Activated effector memory CD4-positive, alpha-beta T cell treated with anti-CD3 and anti-CD28 coated beads, Interleukin-2, amount 50 U/mL, for 16 hours (primary cell): ENCODE results near the gene CSNK1D.

Experiments used
- DNase-seq: peaks from one replicate; pipeline ENCODE4 v3.0.0-alpha.2; 2020

The CSNK1D gene

DNA sequence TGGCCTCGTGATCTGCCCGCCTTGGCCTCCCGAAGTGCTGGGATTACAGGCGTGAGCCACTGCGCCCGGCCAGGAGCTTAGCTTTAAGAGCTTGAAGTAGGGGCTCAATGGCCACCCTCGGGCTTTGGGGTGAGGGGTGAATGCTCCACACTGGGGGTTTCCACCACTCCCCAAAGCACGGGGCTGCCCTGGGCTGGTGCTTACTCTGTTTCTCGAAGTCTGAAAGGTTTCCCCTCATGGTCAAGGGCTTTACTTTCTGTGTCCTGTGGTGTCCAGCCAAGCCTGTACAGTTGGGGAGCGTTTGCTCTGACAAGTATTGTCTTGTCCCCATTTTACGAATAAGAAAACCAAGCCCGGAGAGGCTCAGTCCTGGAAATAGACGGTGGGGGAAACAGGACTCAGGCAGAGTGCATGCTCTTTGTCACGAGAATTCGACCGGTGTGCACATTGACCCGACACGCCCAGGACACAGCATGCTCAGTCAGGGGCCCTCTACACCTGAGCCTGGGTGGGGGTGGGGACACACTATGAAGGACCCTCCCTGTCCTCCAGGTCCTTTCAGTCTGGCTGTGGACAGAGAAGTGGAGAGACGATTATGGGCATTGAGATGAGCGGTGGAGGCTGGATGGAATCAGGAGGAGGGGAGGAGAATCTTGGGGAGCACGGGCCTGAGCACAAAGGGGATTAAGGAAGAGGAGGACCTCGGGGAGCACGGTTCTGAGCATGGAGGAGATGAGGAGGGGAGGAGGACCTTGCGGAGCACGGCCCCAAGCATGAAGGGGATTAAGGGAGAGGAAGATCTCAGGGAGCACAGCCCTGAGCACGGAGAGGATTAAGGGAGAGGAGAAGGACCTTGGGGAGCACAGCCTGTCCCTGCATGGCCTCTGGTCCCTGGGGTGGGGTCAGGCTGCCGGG lies 36.4 kb upstream of the CSNK1D start:
- DNase-seq = no peak

DNA sequence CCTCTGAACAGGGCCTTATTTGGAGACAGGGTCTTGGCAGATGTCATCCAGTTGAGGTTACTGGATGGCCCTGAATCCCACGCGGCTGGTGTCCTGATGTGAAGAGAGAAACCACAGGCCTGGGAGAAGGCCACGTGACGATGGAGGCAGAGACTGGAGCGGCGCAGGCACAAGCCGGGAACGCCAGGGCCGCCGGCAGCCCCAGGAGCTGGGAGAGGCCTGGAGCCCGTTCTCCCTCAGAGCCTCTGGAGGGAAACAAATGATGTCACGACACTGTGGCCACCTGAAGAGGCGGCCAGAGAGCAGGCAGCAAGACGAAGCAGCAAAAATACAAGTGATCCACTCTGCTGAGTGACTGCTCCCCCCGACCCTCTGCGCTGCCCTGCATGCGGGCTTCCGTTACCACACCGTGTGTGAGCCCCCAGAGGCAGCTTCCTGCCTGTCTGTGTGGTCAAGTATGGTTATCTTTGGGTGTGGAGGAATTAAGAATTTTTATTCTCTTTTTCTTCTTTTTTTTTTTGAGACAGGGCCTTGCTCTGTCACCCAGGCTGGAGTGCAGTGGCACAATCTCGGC lies 32.3 kb upstream of the CSNK1D start:
- DNase-seq = no peak

DNA sequence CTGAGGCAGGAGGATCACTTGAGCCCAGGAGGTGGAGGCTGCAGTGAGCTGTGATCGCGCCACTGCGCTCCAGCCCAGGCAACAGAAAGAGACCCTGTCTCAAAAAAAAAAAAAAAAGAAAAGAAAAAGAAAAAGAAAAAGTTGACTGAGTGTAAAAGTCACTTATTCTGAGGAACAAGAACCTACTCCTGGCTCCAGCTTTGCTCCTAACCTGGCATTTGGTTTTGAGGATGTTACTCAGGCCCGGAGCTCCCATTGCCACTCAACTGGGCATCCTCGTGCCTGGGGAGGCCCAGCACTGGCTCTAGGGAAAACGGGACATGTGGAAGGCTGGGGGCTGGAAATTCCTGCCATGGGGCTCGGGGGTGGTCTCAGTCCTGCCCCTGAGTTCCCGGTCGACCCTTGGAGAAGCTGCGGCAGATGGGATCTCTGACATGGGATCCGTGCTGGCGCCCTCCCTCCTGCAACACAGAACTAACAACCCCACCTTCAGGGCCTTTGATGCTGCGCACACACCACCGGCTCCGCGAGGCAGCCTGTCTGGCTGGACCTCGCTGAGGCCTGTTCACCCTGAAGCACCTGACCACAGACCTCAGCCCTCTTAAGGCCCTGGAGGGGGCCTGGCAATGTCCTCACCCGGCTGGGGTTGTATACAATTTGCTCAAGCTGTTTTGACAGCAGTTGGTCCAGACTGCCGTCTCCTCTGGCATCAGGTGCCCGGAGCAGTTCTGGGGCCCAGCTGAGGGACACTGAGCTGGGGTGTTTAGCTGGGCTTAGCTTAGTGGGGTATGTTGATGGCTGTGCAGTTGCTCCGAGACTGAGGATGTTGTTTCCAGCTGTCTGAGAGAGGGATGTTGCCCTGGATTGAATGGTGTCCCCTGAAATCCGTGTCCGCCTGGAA lies 31.6 kb upstream of the CSNK1D start:
- no peak for DNase-seq

DNA sequence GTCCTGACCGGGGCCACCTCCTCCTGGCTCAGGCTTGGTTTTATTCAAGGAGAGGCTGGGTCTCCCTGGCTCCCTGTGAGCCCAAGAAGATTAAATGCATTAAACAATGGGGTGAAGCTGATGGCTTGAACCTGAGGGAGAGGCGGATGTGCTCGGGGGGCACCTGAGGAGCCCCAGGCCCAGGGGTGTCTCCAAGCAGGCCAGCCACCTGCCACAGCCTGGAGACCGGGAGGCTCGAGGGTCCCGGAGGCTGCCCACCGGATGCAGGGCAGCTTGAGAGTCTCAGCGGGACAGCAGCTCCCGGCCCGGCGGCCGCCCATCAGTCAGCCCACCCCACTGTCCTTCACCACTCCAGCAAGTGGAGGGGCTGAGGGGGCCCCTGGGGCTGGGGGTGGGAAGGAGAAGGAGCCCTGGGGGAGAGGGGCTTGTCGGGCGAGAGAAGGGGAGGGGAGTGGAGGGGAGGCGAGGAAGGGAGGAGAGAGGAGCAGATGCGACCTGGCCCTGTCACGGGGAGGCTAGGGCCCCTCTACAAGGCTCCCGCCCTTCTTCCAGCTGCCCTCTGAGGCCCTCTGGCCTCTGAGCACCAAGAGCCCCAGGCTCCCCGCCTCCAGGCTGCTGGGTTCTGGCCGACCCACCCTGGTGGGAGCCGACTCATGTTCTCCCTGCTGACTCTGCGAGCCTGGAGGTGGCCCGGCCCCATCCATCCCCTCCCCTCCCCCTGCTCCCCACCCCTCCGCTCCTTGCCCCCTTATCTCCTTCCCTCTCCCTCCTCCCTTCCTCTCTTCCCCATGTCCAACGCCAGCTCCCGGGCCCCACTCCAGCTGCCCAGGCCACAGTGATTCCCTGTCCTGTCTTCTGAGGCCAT lies 30.7 kb upstream of the CSNK1D start:
- DNase-seq = no peak

DNA sequence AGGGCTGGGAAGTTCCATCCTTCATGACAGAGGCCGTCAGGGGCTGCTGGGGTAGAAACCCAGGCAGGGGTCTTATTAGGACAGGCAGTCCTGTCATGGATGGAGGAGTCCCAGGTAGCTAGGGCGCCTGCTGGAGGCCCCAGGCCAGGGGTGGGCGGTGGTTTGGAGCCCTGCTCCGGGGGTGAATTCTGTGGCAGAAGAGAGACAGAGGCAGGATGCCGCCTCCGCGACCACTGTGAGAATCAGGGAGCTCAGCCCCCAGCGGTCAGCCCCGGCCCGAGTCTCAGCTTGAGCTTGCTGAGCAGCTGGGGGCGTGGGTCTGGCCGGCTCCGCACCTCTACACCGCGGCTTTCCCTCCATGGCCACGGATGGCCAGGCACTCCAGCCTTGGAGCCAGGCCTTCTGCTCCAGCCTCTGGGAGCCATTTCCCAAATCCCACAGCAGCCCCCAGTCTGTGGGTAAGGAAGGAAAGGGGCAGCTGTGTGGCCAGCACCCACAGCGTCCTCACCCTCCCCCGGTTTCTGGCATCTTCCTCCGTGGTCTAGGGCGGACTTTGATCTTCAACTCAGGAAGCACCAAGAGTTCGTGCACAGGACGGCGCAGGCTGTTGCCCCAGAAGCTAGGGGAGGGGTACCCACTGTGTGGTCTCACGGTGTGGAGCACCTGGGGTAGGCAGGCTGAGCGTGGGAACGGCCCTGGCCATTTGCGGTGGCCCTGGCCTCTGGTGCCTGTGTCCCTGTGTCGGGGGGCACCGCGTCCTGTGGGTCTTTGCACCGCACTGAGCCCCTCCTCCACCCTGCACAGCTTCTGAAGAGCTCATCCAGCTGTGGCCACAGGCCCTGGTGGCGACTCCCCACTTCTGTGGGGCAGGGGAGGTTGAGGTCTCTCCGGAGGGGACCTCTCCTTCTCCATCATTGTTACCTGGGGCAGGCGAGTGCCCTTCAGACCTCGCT lies 29.8 kb upstream of the CSNK1D start:
- DNase-seq = peak; percentile 78

DNA sequence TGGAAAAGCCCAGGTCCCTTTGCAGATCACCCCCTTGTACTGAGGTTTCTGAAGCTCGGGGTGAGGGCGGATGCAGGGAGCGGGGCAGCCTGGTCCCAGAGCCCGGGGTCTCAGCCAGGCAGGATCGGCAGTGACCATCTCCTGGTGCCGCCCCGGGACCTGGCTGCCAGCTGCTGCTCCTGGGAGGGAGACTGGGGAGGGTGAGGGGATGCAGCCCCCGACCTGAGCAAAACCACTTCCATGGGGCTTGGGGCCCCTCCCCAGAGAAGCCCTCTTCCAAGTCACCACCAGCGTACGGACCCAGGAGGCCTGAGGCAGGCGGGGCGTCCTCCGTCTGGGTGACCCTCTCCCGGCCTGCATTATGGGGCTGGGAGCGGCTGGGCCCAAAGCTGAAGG lies 29.1 kb upstream of the CSNK1D start:
- DNase-seq = no peak

DNA sequence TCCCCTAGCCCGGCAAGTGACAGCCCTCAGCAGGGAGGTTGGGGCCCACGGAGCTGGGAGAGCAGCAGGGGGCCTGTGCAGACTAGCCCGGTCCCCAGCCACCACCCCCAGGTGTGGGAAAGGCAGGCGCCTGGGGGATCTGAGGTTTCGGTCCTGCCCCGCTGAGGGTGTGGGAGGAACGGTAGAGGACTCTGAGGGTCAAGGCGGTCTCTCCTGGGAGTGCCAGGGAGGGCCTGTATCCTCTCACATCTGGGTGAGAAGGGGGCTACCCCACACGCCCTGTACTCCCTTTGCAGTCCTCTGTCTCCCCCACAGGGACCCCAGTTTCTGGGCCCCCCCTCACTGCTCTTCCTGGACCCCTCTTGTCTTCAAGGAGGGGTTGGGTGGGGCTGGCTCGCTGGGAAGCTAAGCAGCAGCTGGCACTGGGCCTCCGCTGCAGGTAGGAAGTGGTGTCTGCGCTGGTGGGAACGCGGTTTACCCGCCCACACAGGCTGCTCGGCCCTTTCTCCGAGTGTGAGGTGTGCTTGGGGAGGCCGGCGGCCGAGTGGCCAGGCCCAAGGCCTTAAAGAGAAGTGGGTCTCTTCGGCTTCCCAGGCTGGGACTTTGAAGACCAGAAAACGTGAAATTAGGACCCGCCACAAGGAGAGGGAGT lies 28.5 kb upstream of the CSNK1D start:
- peak; percentile 87 for DNase-seq

DNA sequence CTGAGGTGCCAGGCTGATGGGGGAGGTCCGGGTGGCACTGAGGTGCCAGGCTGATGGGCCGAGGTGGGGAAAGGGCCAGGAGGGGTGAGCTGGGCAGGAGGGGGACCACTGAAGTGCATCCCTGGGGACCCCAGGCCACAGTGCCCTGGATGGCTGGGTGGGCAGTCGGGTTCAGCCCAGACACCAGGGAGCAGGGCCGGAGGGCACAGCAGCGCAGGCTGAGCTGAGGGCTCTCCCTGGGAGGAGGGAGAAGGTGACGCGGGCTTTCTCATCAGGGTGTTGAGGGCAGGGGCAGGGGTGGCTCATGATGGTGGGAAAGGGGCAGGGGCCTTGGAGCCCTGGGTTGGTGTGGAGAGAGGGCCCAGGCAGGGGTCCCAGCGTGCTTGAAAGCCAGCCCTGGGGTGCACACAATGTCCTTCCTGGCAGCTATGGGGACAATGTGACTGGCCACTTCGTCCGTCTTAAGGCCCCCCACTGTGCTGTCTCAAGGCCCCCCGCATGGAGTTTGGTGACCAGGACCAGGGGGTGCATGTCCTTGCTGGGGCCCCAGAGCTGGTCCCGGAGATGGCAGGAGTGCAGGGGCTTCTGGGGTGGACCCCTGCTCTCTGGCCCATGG lies 27.9 kb upstream of the CSNK1D start:
- DNase-seq = no peak

DNA sequence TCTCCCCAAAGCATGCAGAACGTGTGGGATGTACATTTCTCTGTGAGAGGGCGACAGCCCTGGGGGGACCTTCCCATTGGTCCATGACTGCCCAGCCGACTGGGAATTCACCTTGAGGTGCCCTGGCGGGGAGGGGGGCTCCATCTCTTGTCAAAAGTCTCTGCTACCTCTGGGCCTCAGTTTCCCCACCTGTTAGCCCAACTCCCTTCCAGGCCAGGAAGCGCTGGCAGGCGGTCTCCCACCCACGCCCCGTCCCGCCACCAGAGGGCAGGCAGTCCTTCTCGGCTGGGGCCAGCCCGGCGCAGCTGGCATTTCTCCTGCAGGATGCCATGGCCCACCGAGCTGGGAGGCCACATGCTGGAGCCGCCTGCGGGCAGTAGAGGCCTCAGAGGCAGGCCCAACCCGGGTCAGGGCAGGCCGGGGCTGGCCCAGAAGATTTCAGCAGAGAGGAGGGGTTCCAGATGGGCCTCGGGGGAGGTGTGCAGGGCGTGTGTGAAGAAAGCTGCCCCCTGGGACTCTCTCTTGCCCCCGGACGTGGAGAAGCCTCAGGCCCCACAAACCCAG lies 27.3 kb upstream of the CSNK1D start:
- peak; percentile 87 for DNase-seq

DNA sequence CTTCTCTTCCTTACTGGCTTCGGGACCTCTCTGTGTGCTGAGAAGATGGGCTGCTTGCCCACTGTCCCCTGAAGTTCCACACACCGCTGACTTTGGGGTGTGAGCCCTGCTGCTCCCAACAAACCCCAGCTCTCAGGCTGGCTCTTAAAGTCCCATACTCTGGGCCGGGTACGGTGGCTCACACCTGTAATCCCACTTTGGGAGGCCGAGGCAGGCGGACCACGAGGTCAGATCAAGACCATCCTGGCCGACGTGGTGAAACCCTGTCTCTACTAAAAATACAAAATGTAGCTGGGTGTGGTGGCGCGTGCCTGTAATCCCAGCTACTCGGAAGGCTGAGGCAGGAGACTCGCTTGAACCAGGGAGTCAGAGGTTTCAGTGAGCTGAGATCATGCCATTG lies 26.7 kb upstream of the CSNK1D start:
- DNase-seq = no peak

DNA sequence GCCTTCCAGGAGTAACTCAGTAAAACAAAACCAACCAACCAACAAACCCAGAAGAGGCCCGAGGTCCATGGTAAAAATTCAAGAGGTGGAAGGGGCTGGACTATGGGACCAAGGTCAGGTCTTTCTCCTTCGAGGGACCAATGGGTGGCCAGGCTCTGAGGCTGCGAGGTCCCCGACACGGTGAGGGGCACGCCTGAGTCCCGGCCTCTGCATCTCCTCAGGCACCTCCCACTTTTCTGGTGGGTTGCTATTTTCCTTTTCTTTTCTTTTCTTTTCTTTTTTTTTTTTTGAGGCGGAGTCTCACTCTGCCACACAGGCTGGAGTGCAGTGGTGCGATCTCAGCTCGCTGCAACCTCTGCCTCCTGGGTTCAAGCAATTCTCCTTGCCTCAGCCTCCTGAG lies 26.0 kb upstream of the CSNK1D start:
- DNase-seq = no peak

DNA sequence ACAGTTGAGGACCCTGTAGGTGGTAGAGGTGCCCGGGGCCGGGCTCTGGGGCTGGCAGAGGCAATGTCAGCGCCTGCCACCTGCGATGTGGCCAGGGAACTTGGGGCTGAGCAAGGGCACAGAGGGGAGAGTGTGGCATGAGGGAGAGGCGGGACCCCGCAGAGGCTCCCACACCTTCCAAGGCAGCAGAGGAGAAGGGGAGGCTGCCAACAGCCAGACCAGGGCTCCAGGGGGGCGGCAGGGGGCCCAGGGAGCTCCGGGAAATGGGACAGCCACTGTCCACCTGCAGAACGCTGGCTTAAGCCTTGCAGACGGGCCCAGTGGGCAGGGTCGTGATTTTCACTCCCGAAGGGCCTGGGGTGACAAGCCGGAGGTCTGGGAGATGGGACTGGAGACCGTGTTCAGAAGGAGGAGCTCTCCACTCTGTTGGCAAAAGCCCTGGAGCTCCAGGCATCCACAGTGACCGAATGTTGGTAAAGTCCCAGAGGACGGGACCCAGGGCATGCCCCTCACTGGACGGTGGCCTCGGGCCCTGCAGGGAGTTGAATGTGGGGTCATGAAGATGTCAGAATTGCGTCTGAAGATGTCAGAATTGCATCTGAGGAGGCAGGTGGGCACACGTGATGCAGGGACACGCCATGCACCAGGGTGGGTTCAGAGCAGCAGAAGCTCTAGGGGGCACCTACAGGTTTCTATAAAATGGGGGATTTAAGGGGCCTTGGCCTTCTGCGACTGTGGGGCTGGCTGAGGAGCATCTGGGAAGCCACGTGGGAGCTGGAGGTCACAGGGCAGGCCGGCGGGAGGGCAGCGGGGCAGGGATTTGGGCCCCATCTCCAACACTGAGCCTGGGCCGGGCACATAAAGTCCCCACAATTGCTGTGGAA lies 25.3 kb upstream of the CSNK1D start:
- DNase-seq = no peak

DNA sequence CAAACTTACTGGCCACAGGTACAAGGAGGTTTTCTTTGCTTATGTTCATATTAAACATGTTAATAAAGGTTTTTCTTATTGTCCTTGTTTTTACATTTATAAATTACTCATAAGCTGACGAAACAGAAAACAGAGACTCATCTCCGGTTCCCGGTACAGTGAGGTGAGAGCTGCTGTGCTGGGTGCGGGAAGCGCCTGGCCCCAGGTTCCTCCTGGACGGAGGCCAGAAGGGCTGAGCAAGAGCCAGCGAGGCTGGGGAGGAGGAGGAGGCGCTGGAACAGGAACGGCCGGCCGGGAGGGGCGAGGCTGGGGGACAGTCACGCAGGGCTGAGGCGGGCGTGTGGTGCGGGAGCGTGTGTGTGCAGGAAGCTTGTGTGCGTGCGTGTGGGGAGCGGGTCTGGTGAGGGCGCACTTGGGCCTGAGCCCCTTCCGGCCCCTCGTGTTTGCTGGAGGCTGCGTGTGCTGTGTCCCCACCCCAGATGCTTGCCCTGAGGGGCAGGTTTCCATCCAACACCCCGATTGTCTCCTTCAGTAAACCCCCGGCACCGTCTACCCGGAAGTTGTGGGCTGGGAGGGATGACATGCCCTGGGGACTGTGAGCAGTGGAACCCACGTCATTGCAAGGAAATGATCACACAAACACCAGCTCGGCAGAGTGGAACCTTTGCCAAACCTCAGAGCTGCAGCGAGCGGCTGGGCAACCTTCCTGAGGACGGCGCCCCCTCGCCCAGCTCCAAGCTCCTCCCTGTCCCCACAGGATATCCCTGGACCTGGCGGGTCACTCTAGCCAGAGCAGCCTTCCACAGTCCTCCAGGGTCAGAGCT lies 24.4 kb upstream of the CSNK1D start:
- peak; percentile 97 for DNase-seq

DNA sequence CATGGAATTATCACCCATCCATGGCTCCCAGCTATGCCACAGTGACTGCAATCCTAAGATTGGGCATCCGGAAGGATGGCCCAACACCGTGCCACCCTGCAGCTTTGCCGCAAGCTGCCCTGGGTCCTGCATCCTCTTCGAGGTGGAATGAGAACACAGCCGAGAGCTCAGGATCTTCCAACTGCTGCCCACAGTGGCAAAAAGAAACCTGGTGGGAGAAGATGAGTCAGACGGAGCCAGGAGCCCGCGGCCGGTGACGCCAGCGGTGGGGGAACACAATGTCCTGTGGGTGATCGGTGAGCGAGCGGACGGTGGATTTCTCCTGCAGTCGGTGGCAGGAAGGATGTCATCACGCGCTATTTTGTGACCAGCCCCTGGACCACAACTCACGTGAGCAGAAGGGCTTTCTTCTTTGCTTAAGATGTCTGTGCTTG lies 23.8 kb upstream of the CSNK1D start:
- DNase-seq = peak; percentile 94

DNA sequence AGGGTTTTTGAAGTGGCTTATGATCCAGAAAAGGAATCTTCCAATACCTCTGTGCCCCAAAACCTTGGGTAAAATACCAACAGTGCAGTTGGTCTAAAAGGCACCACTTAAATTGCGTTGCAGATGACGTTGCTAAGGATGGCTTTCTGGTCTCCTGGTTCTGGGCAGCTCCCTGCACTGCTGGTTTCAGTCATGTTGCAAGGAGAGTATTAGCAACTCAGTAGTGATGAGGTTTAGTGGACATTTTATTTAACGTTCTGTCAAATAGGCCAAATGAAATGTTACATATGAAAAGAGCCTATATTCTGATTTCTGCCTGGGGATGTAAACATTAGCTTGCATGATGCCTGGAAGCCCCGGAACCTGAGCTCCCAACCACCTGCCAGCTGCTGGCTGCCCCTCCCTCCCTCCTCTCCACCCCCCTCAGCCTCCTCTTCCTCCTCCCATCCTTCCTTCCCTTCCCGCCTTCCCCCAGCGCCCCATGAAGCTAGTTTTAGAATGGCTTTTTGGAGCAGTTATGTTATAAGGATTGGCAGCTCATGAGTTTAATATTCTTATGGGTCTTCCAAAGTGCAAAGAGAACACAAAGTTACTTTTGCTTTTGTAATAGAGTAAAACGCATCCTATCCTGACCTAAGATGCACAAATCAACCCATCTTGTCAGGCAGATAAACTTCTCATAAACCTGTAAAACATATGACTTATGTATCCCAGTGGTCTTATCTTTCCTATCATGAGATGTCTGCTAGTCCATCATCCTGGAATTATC lies 23.2 kb upstream of the CSNK1D start:
- DNase-seq = no peak

DNA sequence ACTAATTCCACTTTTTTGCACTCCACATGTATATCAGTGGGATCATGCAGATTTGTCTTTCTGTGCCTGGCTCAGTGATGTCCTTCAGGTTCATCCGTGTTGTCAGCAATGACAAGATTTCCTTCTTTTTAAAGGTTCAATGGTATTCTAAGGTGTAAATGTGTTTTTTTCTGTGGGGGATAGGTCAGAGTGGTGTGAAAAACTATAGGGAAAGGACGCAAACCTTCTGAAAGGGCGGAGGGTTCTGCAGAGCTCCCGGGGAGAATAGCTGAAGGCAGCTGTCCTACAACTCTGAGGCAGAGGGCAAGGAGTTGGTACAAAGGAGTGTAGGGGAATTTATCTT lies 21.9 kb upstream of the CSNK1D start:
- DNase-seq = no peak

DNA sequence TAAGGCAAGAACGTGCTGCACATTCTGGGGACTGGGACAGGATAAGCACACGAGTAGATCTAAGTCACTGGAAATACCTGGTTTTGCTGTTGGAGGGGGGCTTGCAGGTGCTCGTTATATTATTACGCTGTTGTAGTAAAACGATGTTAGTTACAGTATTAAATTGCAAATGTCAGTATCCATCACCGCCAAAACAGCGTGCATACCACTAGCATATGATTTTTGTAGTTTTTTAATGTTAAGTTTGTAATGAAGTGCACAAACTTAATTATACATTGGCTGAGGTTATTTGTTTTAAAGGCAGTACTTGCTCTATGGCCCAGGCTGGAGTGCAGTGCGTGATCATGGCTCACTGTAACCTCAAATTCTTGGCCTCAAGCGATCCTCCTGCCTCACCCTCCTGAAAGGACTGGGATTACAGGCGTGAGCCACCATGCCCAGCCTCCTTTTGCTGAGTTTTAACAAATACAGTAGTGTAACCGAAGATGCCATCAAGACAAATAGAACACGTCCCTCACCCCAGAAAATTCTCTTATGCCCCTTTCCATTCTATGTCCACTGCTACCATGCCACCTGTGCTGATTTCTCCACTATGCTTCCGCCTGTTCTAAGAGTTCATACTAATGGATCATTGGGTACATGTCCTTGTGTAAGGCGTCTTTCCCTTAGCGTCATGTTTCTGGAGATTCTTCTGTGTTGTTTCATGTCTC lies 20.7 kb upstream of the CSNK1D start:
- no peak for DNase-seq
